H1 (cell line): ENCODE results near the gene ZNF789. TPM values are rescaled to one million over a fixed set of nuclear protein-coding genes. Genes with fewer than 3 reads are reported as not detected.

Experiments used
- ASH2L ChIP-seq: fragments of 200-600, 300-600 bp; sonication (generic); IDR thresholded peaks from one replicate; pipeline ENCODE4 v1.7.1; 2017; ENCODE audit warnings: low read length
- CBX5 ChIP-seq: fragments of 300-800, 300-1000 bp; sonication (generic); IDR thresholded peaks from 2 replicates; pipeline ENCODE4 v1.7.1; 2016; ENCODE audit warnings: antibody characterized with exemption, low read length, low read depth
- CHD1 ChIP-seq: IDR thresholded peaks from 2 replicates; pipeline ENCODE4 v1.6.1; 2012; ENCODE audit warnings: low read depth, low read length, improper control_type of control experiment
- GABPA ChIP-seq: IDR thresholded peaks from 2 replicates; pipeline ENCODE4 v1.6.1; 2011; ENCODE audit warnings: mild to moderate bottlenecking, low read length, moderate library complexity, borderline replicate concordance; ENCODE audit not compliant: insufficient read depth
- JUN ChIP-seq: IDR thresholded peaks from 2 replicates; pipeline ENCODE4 v1.6.1; 2011; ENCODE audit warnings: low read depth, mild to moderate bottlenecking, improper control_type of control experiment, low read length
- JUND ChIP-seq: IDR thresholded peaks from 2 replicates; pipeline ENCODE4 v1.6.1; 2011; ENCODE audit warnings: mild to moderate bottlenecking, improper control_type of control experiment, low read length
- KDM1A ChIP-seq: fragments of 200-600, 300-600 bp; sonication (generic); IDR thresholded peaks from 2 replicates; pipeline ENCODE4 v1.7.1; 2016; ENCODE audit warnings: mild to moderate bottlenecking, low read length, borderline replicate concordance
- NRF1 ChIP-seq: IDR thresholded peaks from 2 replicates; pipeline ENCODE4 v1.6.1; 2011; ENCODE audit warnings: mild to moderate bottlenecking, low read depth, low read length, improper control_type of control experiment
- POLR2AphosphoS5 ChIP-seq: IDR thresholded peaks from 2 replicates; pipeline ENCODE4 v1.6.1; 2011; ENCODE audit warnings: low read depth, low read length
- SAP30 ChIP-seq: fragments of 300-600 bp; sonication (generic); IDR thresholded peaks from 2 replicates; pipeline ENCODE4 v1.7.1; 2012; ENCODE audit warnings: low read length, moderate library complexity, mild to moderate bottlenecking, inconsistent platforms; ENCODE audit not compliant: insufficient read depth, insufficient replicate concordance
- SIN3A ChIP-seq, 2 experiments: IDR thresholded peaks in 1 of 2; conservative IDR thresholded peaks in 1 of 2; 2 replicates each; pipeline ENCODE4 v1.6.1; 2011 to 2012; ENCODE audit warnings: low read length in 2 of 2, improper control_type of control experiment in 1 of 2, low read depth in 1 of 2, mild to moderate bottlenecking in 1 of 2
- SIRT6 ChIP-seq: IDR thresholded peaks from one replicate; pipeline ENCODE4 v1.7.1; 2012; ENCODE audit warnings: low read length, inconsistent platforms
- SP1 ChIP-seq: IDR thresholded peaks from 2 replicates; pipeline ENCODE4 v1.6.1; 2011; ENCODE audit warnings: low read depth, low read length
- SP2 ChIP-seq: IDR thresholded peaks from 2 replicates; pipeline ENCODE4 v1.6.1; 2012; ENCODE audit warnings: mild to moderate bottlenecking, low read length, inconsistent platforms
- SP4 ChIP-seq: IDR thresholded peaks from 2 replicates; pipeline ENCODE4 v1.6.1; 2012; ENCODE audit warnings: low read length, inconsistent platforms
- SRF ChIP-seq: IDR thresholded peaks from 2 replicates; pipeline ENCODE4 v1.6.1; 2011; ENCODE audit warnings: mild to moderate bottlenecking, low read depth, low read length, moderate library complexity
- TBP ChIP-seq: IDR thresholded peaks from 2 replicates; pipeline ENCODE4 v1.6.1; 2011; ENCODE audit warnings: low read depth, low read length, improper control_type of control experiment
- TCF12 ChIP-seq: IDR thresholded peaks from 2 replicates; pipeline ENCODE4 v1.6.1; 2011; ENCODE audit warnings: low read depth, mild to moderate bottlenecking, low read length
- TEAD4 ChIP-seq: IDR thresholded peaks from 2 replicates; pipeline ENCODE4 v1.6.1; 2012; ENCODE audit warnings: low read depth, low read length, inconsistent platforms, mixed read lengths
- YY1 ChIP-seq: IDR thresholded peaks from 2 replicates; pipeline ENCODE4 v1.6.1; 2011; ENCODE audit warnings: low read depth, mild to moderate bottlenecking, low read length
- ZNF274 ChIP-seq: IDR thresholded peaks from 2 replicates; pipeline ENCODE4 v1.7.0; 2012; ENCODE audit warnings: low read length, borderline replicate concordance; ENCODE audit errors: extremely low read depth
- polyA plus RNA-seq, 7 experiments: library from polyadenylated mRNA; depleted of rRNA in 3 of 7; stranded (reverse) in 5 of 7; unstranded in 2 of 7; fragments of >200 nt in 5 of 7; fragments of 200-250 nt in 2 of 7; gene quantifications; 1 replicate in 5 of 7; 2 replicates in 1 of 7; 4 replicates in 1 of 7; pipeline versions ENCODE4 v1.2.1 to v1.2.3, GENCODE V29; 2011 to 2013; ENCODE audit warnings: missing spikeins in 2 of 7, mixed read lengths in 2 of 7
- total RNA-seq: library from RNA; stranded (reverse); fragmentation: NEBNext Ultra II Directional; extraction: Animal tissue kit (Norgen Biotek cat#: 25700); gene quantifications from 2 replicates; pipeline ENCODE4 v1.2.1, GENCODE V29; 2021
- TF ChIP-seq, protein P1 (sequence below): IDR thresholded peaks from 2 replicates; pipeline ENCODE4 v1.6.1; 2012; ENCODE audit warnings: inconsistent platforms
- TF ChIP-seq, protein P2 (sequence below), 3 experiments: IDR thresholded peaks; 1 replicate in 2 of 3; 2 replicates in 1 of 3; pipeline versions ENCODE4 v1.5.1 to v1.6.1; 2011; ENCODE audit warnings: low read length in 3 of 3, mild to moderate bottlenecking in 3 of 3, inconsistent platforms in 2 of 3, low read depth in 1 of 3, moderate library complexity in 1 of 3; ENCODE audit not compliant: insufficient read depth in 1 of 3; ENCODE audit errors: control extremely low read depth in 1 of 3

ZNF789 gene
- total and polyA plus RNA-seq, 2 of the 8 experiments (the other 6 are each of a cell fraction or from before 2014, with no cell fraction given) = 11.4 to 12.5 TPM

DNA sequence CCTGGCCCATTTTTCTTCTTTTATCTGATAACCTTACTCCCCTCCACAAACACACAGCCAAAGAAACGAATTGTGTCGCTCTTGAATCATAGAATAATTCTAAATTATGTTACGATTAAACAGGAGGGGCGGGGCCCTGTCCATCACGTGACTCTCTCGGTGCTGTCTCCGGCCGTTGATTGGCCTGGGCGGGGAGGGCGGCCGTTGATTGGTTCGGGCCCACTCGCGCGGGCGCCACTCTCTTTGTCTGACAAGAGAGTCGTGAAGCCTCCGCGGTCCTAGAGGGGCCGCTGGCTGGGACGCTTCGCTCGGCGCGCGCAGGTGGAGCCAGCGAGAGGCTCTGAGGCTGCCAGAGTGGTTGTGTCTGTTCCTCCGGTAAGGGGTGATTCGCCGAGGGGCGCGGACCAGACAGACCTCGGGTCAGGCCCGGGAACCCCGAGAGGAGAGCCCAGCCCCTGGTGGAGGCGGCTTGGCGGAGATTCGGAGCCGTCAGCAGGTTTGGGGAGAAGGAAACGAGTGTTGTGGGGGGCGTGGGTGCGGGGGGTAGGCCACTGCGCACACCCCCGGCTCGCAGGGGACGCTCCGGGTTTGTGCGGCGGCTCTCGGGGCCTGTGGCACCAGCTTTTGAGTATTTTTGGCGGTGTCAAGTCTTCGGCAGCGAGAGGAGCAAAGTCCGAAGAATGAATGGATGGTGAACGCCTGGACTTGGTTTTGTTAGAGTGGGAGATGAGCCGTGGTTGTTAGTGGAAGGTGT lies at the start of gene ZNF789 (continued):
- no peak for TF ChIP-seq TCF12
- no peak for TF ChIP-seq CHD1
- TF ChIP-seq KDM1A = no peak
- no peak for TF ChIP-seq JUND
- TF ChIP-seq YY1 = no peak
- TF ChIP-seq TBP = peak; percentile 94
- TF ChIP-seq SP1 = peak; percentile 83
- peak; percentile 69; the same call in 1 of the 2 replicates for TF ChIP-seq SP4
- TF ChIP-seq POLR2AphosphoS5 = peak; percentile 90
- TF ChIP-seq CBX5 = no peak
- TF ChIP-seq NRF1 = peak; percentile 29; the same call in 1 of the 2 replicates
- no peak for TF ChIP-seq ASH2L
- peak; percentile 71 for TF ChIP-seq SAP30
- TF ChIP-seq SRF = no peak
- TF ChIP-seq, protein P1, sequence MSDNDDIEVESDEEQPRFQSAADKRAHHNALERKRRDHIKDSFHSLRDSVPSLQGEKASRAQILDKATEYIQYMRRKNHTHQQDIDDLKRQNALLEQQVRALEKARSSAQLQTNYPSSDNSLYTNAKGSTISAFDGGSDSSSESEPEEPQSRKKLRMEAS = peak; percentile 78
- no peak for TF ChIP-seq GABPA
- no peak for TF ChIP-seq TEAD4
- TF ChIP-seq ZNF274 = no peak
- TF ChIP-seq SP2 = peak; percentile 93
- TF ChIP-seq, protein P2, sequence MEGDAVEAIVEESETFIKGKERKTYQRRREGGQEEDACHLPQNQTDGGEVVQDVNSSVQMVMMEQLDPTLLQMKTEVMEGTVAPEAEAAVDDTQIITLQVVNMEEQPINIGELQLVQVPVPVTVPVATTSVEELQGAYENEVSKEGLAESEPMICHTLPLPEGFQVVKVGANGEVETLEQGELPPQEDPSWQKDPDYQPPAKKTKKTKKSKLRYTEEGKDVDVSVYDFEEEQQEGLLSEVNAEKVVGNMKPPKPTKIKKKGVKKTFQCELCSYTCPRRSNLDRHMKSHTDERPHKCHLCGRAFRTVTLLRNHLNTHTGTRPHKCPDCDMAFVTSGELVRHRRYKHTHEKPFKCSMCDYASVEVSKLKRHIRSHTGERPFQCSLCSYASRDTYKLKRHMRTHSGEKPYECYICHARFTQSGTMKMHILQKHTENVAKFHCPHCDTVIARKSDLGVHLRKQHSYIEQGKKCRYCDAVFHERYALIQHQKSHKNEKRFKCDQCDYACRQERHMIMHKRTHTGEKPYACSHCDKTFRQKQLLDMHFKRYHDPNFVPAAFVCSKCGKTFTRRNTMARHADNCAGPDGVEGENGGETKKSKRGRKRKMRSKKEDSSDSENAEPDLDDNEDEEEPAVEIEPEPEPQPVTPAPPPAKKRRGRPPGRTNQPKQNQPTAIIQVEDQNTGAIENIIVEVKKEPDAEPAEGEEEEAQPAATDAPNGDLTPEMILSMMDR (IDR thresholded peaks at IDR 0.05; ENCODE audit: control extremely low read depth in 1 of 3, insufficient read depth in 1 of 3, low read depth in 1 of 3, low read length in 3 of 3) = no peak
- TF ChIP-seq JUN = no peak
- TF ChIP-seq SIN3A (conservative IDR thresholded peaks at IDR 0.05 in 1 of 2, IDR thresholded peaks at IDR 0.05 in 1 of 2; ENCODE audit: low read depth in 1 of 2, low read length in 2 of 2) = peak; percentile 27 to 28; a peak in 2 of 4 replicates
- no peak for TF ChIP-seq SIRT6
